HEK293 (cell line): Measurements from ENCODE around the gene DDX10.

Experiments used
- CTCF ChIA-PET: fragments of 350-600 bp; formaldehyde crosslinking; extraction: SDS; loops from one replicate; lab custom pipeline; 2021; ENCODE audit warnings: antibody characterized with exemption; lab: Yijun Ruan, JAX
- POLR2A ChIA-PET: fragments of 300-600 bp; formaldehyde crosslinking; extraction: SDS; loops from one replicate; lab custom pipeline; 2020; ENCODE audit warnings: antibody characterized with exemption, inconsistent platforms; lab: Yijun Ruan, JAX
- H3K27ac ChIP-seq: fragments of 200-500 bp; sonication (Bioruptor generic); 2 replicates; pipeline ENCODE4 v1.5.1; 2014; ENCODE audit warnings: low read depth, low read length, control low read depth, inconsistent platforms; ENCODE audit errors: extremely low read depth
- H3K36me3 ChIP-seq, 2 experiments: fragments of 200-500 bp in 1 of 2; sonication (Bioruptor generic) in 1 of 2; 1 replicate in 1 of 2; 2 replicates in 1 of 2; pipeline ENCODE4 v1.5.1; 2014 to 2017; ENCODE audit warnings: inconsistent platforms in 2 of 2, low read length in 2 of 2; ENCODE audit not compliant: control insufficient read depth in 2 of 2, insufficient read depth in 1 of 2
- H3K4me1 ChIP-seq: fragments of 200-500 bp; sonication (Bioruptor generic); 2 replicates; pipeline ENCODE4 v1.5.1; 2014; ENCODE audit warnings: mild to moderate bottlenecking, low read length, inconsistent platforms; ENCODE audit not compliant: control insufficient read depth, insufficient read depth
- H3K4me3 ChIP-seq: 2 replicates; pipeline ENCODE4 v1.5.1; 2011; ENCODE audit warnings: low read depth, mild to moderate bottlenecking, control low read depth, low read length, moderate library complexity
- H3K9me3 ChIP-seq: fragments of 200-500 bp; sonication (Bioruptor generic); 2 replicates; pipeline ENCODE4 v1.5.1; 2014; ENCODE audit warnings: low read depth, low read length, inconsistent platforms; ENCODE audit not compliant: control insufficient read depth, insufficient read depth
- BCL11A ChIP-seq: fragments of 450-650 bp; formaldehyde crosslinking; IDR thresholded peaks from 2 replicates; pipeline ENCODE4 v1.5.1; 2016; ENCODE audit warnings: low read depth, missing biosample characterization, missing genetic modification characterization
- GFI1B ChIP-seq: fragments of 450-650 bp; formaldehyde crosslinking; IDR thresholded peaks from 2 replicates; pipeline ENCODE4 v1.5.1; 2016; ENCODE audit warnings: missing biosample characterization, missing genetic modification characterization
- PBX3 ChIP-seq: sonication (generic); formaldehyde crosslinking; IDR thresholded peaks from 2 replicates; pipeline ENCODE4 v1.8.1; 2022; ENCODE audit warnings: mild to moderate bottlenecking, moderate library complexity, missing genetic modification reagents
- SALL2 ChIP-seq: fragments of 450-650 bp; formaldehyde crosslinking; IDR thresholded peaks from 2 replicates; pipeline ENCODE4 v1.5.0; 2017; ENCODE audit warnings: missing biosample characterization, mild to moderate bottlenecking, missing genetic modification characterization, borderline replicate concordance
- ZBTB21 ChIP-seq: fragments of 450-650 bp; formaldehyde crosslinking; IDR thresholded peaks from 2 replicates; pipeline ENCODE4 v1.5.1; 2017; ENCODE audit warnings: missing biosample characterization, missing genetic modification characterization
- ZNF16 ChIP-seq: fragments of 450-650 bp; formaldehyde crosslinking; IDR thresholded peaks from 2 replicates; pipeline ENCODE4 v1.5.1; 2016; ENCODE audit warnings: low read depth, missing biosample characterization, missing genetic modification characterization
- ZNF169 ChIP-seq: fragments of 450-650 bp; formaldehyde crosslinking; IDR thresholded peaks from 2 replicates; pipeline ENCODE4 v1.5.1; 2016; ENCODE audit warnings: missing biosample characterization, missing genetic modification characterization
- ZNF184 ChIP-seq: fragments of 450-650 bp; IDR thresholded peaks from 2 replicates; pipeline ENCODE4 v1.5.1; 2018; ENCODE audit warnings: missing biosample characterization, mild to moderate bottlenecking, missing genetic modification characterization
- ZNF2 ChIP-seq: fragments of 450-650 bp; formaldehyde crosslinking; IDR thresholded peaks from 2 replicates; pipeline ENCODE4 v1.5.1; 2016; ENCODE audit warnings: missing biosample characterization, missing genetic modification characterization
- ZNF211 ChIP-seq: fragments of 450-650 bp; formaldehyde crosslinking; IDR thresholded peaks from 2 replicates; pipeline ENCODE4 v1.5.1; 2016; ENCODE audit warnings: low read depth, missing biosample characterization, missing genetic modification characterization
- ZNF341 ChIP-seq: fragments of 450-650 bp; formaldehyde crosslinking; IDR thresholded peaks from 2 replicates; pipeline ENCODE4; 2016; ENCODE audit warnings: low read depth, missing biosample characterization, missing genetic modification characterization
- ZNF366 ChIP-seq: fragments of 450-650 bp; formaldehyde crosslinking; conservative IDR thresholded peaks from 2 replicates; pipeline ENCODE4 v1.5.1; 2016; ENCODE audit warnings: missing biosample characterization, missing genetic modification characterization
- ZNF423 ChIP-seq: fragments of 450-650 bp; formaldehyde crosslinking; IDR thresholded peaks from 2 replicates; pipeline ENCODE4 v1.5.1; 2016; ENCODE audit warnings: missing biosample characterization, missing genetic modification characterization
- ZNF549 ChIP-seq: fragments of 450-650 bp; IDR thresholded peaks from 2 replicates; pipeline ENCODE4 v1.5.1; 2018; ENCODE audit warnings: missing biosample characterization, missing genetic modification characterization, mild to moderate bottlenecking, inconsistent platforms, moderate library complexity
- ZNF596 ChIP-seq: fragments of 450-650 bp; IDR thresholded peaks from 2 replicates; pipeline ENCODE4 v1.5.0; 2018; ENCODE audit warnings: missing biosample characterization, mild to moderate bottlenecking, missing genetic modification characterization, moderate library complexity
- ZNF777 ChIP-seq: fragments of 450-650 bp; formaldehyde crosslinking; IDR thresholded peaks from 2 replicates; pipeline ENCODE4 v1.5.1; 2017; ENCODE audit warnings: missing biosample characterization, missing genetic modification characterization, borderline replicate concordance
- ZNF830 ChIP-seq: fragments of 450-650 bp; IDR thresholded peaks from 2 replicates; pipeline ENCODE4 v1.5.0; 2018; ENCODE audit warnings: missing biosample characterization, missing genetic modification characterization, low read depth, mild to moderate bottlenecking, moderate library complexity
- ZNF843 ChIP-seq: fragments of 450-650 bp; formaldehyde crosslinking; IDR thresholded peaks from 2 replicates; pipeline ENCODE4 v1.5.1; 2016; ENCODE audit warnings: missing biosample characterization, missing genetic modification characterization
- TF ChIP-seq, protein P1 (sequence below): fragments of 450-650 bp; formaldehyde crosslinking; IDR thresholded peaks from 2 replicates; pipeline ENCODE4 v1.5.1; 2016; ENCODE audit warnings: missing biosample characterization, missing genetic modification characterization

Gene DDX10

GRCh38 chr11:108915666-108916065 is 250.8 kb downstream of the DDX10 start (continued):
- TF ChIP-seq GFI1B, result no peak
- no peak for TF ChIP-seq ZNF184
- TF ChIP-seq, all 188 proteins: peak for 0

DNA sequence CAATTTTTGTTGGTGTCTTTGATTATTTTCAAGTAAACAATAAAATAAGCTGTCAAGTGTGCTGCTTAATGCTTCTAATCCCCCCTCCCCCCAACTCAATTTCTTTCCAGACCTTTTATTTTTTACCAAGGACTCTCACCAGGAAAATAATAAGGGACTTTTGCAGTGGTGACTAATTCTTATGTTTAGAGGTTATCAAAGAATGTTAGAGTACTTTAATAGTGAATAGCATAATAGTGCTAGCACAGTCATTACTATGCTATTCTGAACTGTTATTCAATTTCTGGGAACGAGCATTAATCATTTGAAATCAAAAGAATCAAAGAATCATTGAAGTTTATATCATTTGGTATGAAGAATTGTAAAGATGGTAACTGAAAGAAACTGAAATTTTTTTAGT is 251.4 kb downstream of the DDX10 start:
- CTCF ChIA-PET, result no interaction called here
- POLR2A ChIA-PET, result no interaction called here
- no peak overlapping the region for H3K4me3 ChIP-seq
- no peaks in the 10 kb centered on the region for H3K9me3 ChIP-seq
- H3K27ac ChIP-seq, result no peak overlapping the region
- H3K4me1 ChIP-seq, result no peaks in the 10 kb centered on the region
- no peaks in the 10 kb centered on the region for H3K36me3 ChIP-seq
- TF ChIP-seq ZNF211 (tag by site-specific recombination) (no peak), ZNF366 (tag by site-specific recombination) (no peak), ZNF169 (no peak), ZNF341 (tag by site-specific recombination) (no peak), ZNF549 (tag by site-specific recombination) (no peak), ZNF16 (tag by site-specific recombination) (no peak)

GRCh38 chr11:108916935-108917334 is 252.1 kb downstream of the DDX10 start:
- H3K4me3 ChIP-seq, result no peak overlapping the region
- H3K9me3 ChIP-seq, result no peaks in the 10 kb centered on the region
- no peaks in the 10 kb centered on the region for H3K36me3 ChIP-seq
- no peak overlapping the region for H3K27ac ChIP-seq
- ChIA-PET CTCF (no interaction called here), POLR2A (no interaction called here)
- no peaks in the 10 kb centered on the region for H3K4me1 ChIP-seq
- TF ChIP-seq BCL11A (no peak), ZNF777 (tag by site-specific recombination) (no peak), ZNF596 (tag by site-specific recombination) (no peak), ZNF2 (no peak), SALL2 (tag by site-specific recombination) (no peak), GFI1B (no peak), PBX3 (CRISPR knock-in tag) (no peak), ZNF843 (tag by site-specific recombination) (no peak)

DNA sequence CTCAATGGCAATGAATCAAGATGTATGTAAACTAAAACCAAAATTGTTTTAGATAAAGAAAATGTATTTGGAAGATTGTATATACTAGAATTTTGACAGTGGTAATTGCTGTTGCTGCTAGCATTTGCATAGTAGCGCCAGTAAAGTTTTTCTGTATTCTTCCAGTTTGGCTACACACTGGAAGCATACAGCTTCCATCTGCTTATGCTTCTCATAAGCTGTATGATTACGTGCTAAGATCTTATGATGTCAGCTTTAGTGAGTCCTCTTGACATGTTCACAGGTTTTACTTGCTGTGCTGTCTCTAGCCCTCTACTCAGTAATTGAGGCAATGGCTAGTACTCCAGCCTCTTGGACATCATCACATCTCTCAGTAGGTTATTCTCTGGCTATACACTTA is 256.3 kb downstream of the DDX10 start:
- POLR2A ChIA-PET, result no interaction called here
- CTCF ChIA-PET, result no interaction called here
- Histone ChIP-seq H3K4me1 (no peaks in the 10 kb centered on the region), H3K36me3 (no peaks in the 10 kb centered on the region), H3K27ac (no peak overlapping the region), H3K9me3 (no peaks in the 10 kb centered on the region), H3K4me3 (no peak overlapping the region)
- TF ChIP-seq, protein P1, sequence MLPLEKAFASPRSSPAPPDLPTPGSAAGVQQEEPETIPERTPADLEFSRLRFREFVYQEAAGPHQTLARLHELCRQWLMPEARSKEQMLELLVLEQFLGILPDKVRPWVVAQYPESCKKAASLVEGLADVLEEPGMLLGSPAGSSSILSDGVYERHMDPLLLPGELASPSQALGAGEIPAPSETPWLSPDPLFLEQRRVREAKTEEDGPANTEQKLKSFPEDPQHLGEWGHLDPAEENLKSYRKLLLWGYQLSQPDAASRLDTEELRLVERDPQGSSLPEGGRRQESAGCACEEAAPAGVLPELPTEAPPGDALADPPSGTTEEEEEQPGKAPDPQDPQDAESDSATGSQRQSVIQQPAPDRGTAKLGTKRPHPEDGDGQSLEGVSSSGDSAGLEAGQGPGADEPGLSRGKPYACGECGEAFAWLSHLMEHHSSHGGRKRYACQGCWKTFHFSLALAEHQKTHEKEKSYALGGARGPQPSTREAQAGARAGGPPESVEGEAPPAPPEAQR (tag by site-specific recombination), result no peak
- TF ChIP-seq ZBTB21 (tag by site-specific recombination) (no peak), ZNF830 (no peak), ZNF423 (tag by site-specific recombination) (no peak)
